BJ (cell line): Measurements from ENCODE around the gene UBE3D. TPM values are rescaled to one million over a fixed set of nuclear protein-coding genes. Genes with fewer than 3 reads are reported as not detected.
"Not testable (repeated sequence)": the region's sequence is repeated elsewhere in the genome, so short reads cannot be mapped to it uniquely, and the experiment has no call there.

ENCODE experiments used
- CTCF ChIA-PET: fragments of 350-600 bp; formaldehyde crosslinking; extraction: SDS; loops from one replicate; lab custom pipeline; 2021; ENCODE audit warnings: antibody characterized with exemption, inconsistent platforms; lab: Yijun Ruan, JAX
- POLR2A ChIA-PET: fragments of 300-600 bp; sonication (Branson Sonifier 250); formaldehyde crosslinking; extraction: SDS; loops from one replicate; lab custom pipeline; 2021; ENCODE audit warnings: antibody characterized with exemption; lab: Charles Lee
- DNase-seq: peaks from one replicate; pipeline ENCODE4 v3.0.0-alpha.2; 2011; ENCODE audit warnings: low read depth
- H3K27me3 ChIP-seq: 2 replicates; pipeline ENCODE4 v1.6.0; 2011; ENCODE audit warnings: low read length; ENCODE audit not compliant: control insufficient read depth, insufficient read depth
- H3K36me3 ChIP-seq: 2 replicates; pipeline ENCODE4 v1.5.1; 2011; ENCODE audit warnings: low read length; ENCODE audit not compliant: control insufficient read depth, insufficient read depth
- H3K4me3 ChIP-seq: 2 replicates; pipeline ENCODE4 v1.5.1; 2011; ENCODE audit warnings: low read depth, mild to moderate bottlenecking, control low read depth, low read length
- polyA plus RNA-seq: library from polyadenylated mRNA; depleted of rRNA; stranded (reverse); fragments of >200 nt; gene quantifications from 2 replicates; pipeline ENCODE4 v1.2.3, GENCODE V29; 2011
- TF ChIP-seq, protein P1 (sequence below): IDR thresholded peaks from 2 replicates; pipeline ENCODE4 v1.5.1; 2011; ENCODE audit warnings: low read depth, mild to moderate bottlenecking, control low read depth, inconsistent platforms, low read length, moderate library complexity; ENCODE audit not compliant: insufficient read depth

The UBE3D gene
- polyA plus RNA-seq, 1 experiment: 2.1 TPM

DNA sequence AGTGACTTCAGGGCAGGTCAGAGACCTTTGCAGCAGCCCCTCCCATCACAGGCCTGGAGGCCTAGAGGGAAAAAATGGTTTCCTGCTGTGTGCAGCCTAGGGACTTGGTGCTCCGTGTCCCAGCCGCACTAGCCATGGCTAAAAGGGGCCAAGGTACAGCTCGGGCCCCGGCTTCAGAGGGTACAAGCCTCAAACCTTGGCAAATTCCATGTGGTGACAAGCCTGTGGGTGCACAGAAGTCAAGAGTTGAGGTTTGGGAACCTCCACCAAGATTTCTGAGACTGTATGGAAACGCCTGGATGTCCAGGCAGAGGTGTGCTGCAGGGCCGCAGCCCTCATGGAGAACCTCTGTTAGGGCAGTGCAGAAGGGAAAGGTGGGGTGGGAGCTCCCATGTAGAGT, 34.0 kb downstream of the UBE3D start:
- no peaks in the 10 kb centered on the region for H3K36me3 ChIP-seq
- no peak for DNase-seq
- TF ChIP-seq, protein P1, sequence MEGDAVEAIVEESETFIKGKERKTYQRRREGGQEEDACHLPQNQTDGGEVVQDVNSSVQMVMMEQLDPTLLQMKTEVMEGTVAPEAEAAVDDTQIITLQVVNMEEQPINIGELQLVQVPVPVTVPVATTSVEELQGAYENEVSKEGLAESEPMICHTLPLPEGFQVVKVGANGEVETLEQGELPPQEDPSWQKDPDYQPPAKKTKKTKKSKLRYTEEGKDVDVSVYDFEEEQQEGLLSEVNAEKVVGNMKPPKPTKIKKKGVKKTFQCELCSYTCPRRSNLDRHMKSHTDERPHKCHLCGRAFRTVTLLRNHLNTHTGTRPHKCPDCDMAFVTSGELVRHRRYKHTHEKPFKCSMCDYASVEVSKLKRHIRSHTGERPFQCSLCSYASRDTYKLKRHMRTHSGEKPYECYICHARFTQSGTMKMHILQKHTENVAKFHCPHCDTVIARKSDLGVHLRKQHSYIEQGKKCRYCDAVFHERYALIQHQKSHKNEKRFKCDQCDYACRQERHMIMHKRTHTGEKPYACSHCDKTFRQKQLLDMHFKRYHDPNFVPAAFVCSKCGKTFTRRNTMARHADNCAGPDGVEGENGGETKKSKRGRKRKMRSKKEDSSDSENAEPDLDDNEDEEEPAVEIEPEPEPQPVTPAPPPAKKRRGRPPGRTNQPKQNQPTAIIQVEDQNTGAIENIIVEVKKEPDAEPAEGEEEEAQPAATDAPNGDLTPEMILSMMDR: no peak
- CTCF ChIA-PET: interaction anchor here (0.6 kb wide), 1 partner anchor 117 kb away, joined by 4 read pairs; no protein-coding TSS in a partner anchor
- no peaks in the 10 kb centered on the region for H3K27me3 ChIP-seq
- POLR2A ChIA-PET: no interaction called here
- H3K4me3 ChIP-seq: no peak overlapping the region

DNA sequence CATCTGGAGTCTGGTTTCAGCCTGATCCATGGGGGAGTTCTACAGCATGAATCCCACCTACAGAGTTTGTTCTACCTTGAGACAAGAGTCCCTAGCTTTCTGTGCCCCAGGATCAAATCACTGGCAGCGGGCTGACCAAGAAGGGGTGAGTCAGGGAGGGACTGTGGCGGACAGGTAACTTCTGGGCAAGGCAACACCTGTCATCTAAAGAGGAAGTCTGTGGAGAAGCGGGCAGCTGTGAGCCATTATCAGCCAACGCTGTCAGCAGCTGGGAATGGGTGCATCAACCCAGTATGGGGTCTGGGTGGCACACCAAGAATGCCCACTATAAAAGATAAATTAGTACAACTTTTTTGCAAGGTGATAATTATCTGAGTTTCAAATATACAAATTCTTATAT, 45.9 kb downstream of the UBE3D start:
- TF ChIP-seq, protein P1: no peak
- ChIA-PET CTCF (no interaction called here), POLR2A (no interaction called here)
- no peaks in the 10 kb centered on the region for H3K27me3 ChIP-seq
- H3K4me3 ChIP-seq: no peak overlapping the region
- no peak for DNase-seq
- H3K36me3 ChIP-seq: peaks cover 2% of the 10 kb centered on the region

DNA sequence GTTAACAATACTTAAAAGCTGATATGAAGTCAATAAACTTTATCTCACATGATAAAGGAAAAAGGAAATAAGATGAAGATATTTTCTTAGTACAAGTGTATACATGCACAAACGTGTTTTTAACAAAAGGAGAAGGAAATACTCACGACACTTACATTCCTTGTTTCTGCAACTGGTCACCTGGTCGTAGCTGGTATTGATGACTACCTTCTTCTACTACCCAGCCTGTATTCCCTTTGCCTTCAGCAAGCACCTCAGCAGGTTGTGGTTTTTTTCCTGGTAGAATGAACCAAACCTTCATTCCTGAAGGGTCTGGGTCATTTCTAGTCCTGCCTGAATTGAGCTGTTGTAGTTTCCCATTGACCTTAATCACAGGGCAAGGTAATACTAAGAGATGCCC, 54.5 kb downstream of the UBE3D start:
- H3K4me3 ChIP-seq, POLR2A ChIA-PET, H3K27me3 ChIP-seq, H3K36me3 ChIP-seq, DNase-seq, CTCF ChIA-PET: not testable (repeated sequence)

DNA sequence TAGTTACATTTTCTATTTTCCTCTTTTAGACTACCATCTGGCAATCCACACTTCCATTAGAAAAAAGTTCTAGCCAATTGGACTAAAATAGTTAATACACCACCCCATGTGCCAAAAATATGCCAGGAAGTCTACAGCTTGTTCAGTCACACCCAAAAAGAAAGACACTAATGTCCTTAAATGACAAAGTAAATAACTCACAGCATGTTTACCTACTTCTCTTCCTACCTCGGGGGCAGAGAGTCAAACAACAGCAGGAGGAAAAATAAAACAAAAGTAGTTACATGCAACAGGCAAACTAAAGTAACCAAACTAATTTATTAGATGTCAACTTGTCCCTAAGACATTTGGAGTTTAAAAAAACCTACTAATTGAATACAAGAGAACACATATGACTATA, 57.0 kb downstream of the UBE3D start:
- ChIA-PET CTCF (no interaction called here), POLR2A (no interaction called here)

DNA sequence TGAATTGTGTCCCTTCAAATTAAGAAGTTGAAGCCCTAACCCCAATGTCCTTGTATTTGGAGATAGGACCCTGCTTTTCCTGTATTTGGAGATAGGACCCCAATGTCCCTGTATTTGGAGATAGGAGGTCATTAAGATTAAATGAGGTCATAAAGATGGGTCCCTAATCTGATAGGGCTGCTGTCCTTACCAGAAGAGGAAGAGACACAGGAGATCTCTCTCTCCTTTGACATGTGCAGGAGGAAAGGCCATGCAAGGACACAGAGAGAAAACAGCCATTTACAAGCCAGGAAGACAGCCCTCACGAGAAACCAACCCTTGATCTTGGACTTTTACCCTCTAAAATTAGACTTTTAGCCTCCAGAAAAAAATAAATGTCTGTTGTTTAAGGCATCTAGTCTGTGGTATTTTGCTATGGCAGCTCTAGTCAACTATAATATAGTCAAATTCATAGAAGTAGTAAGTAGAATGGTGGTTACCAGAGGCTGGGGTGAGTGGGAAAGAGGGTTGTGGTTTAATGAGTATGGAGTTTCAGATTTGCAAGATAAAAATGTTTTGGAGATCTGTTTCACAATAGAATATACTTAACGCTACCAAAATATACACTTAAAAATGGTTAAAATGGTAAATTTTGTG, 59.3 kb downstream of the UBE3D start:
- TF ChIP-seq, protein P1: no peak
- DNase-seq: no peak
- Histone ChIP-seq H3K4me3 (no peak overlapping the region), H3K36me3 (no peaks in the 10 kb centered on the region), H3K27me3 (no peaks in the 10 kb centered on the region)
- POLR2A ChIA-PET: no interaction called here
- CTCF ChIA-PET: interaction anchor here (0.7 kb wide), 1 partner anchor 51 kb away, joined by 3 read pairs; no protein-coding TSS in a partner anchor

More for the DNA sequence above, 57.0 kb downstream of the UBE3D start:
- no peaks in the 10 kb centered on the region for H3K27me3 ChIP-seq
- no peaks in the 10 kb centered on the region for H3K36me3 ChIP-seq
- TF ChIP-seq, protein P1: no peak
- no peak for DNase-seq
- no peak overlapping the region for H3K4me3 ChIP-seq

DNA sequence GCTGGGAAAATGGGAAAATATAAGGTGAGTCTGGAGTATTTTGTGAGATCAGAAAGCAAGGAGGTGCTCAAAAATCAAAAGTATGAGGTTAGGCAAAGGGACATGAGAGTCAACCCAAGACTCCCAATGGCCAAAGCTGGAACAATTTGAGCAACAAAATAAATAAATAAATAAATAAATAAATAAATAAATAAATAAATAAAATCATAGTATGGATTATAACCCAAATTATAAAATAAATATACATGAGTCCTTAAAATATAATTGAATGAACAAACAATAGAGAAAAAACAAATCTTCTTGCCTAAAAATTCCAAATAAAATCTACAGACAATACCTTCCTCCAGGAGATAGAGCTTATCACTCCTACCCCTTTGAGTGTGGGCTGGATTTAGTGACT, 69.5 kb downstream of the UBE3D start:
- TF ChIP-seq, protein P1: no peak
- POLR2A ChIA-PET: no interaction called here
- CTCF ChIA-PET: interaction anchor here (0.6 kb wide), 1 partner anchor 722 kb away, joined by 3 read pairs; no protein-coding TSS in a partner anchor
- DNase-seq: no peak
- no peak overlapping the region for H3K4me3 ChIP-seq
- no peaks in the 10 kb centered on the region for H3K27me3 ChIP-seq
- no peaks in the 10 kb centered on the region for H3K36me3 ChIP-seq
